SK-N-SH (cell line): ENCODE measurements around the gene ZNF511. TPM values are rescaled to one million over a fixed set of nuclear protein-coding genes. Genes with fewer than 3 reads are reported as not detected.
A peak's percentile ranks its signal among the peaks of the same experiment; 100 is the strongest.

Source experiments
- CTCF ChIA-PET: fragments of 300-600, 350-600 bp; formaldehyde crosslinking; extraction: SDS; loops from one replicate; lab custom pipeline; 2021; lab: Yijun Ruan, JAX
- POLR2A ChIA-PET: fragments of 350-600 bp; sonication (Branson Sonifier 250); formaldehyde crosslinking; extraction: SDS; loops from one replicate; lab custom pipeline; 2020; ENCODE audit warnings: antibody characterized with exemption, inconsistent platforms; lab: Yijun Ruan, JAX
- DNase-seq: peaks from one replicate; pipeline ENCODE4 v3.0.0; 2012
- H2AFZ ChIP-seq: fragments of 200-600 bp; sonication (generic); 2 replicates; pipeline ENCODE4 v1.8.1; 2016; ENCODE audit warnings: antibody characterized with exemption, mild to moderate bottlenecking, low read depth
- H3F3A ChIP-seq: fragments of 200-600 bp; sonication (generic); replicated peaks from 2 replicates; pipeline ENCODE3; 2016; ENCODE audit warnings: antibody characterized with exemption, mild to moderate bottlenecking; ENCODE audit not compliant: insufficient read depth
- H3K27ac ChIP-seq, 2 experiments: fragments of 200-500 bp in 1 of 2; fragments of 200-600 bp in 1 of 2; sonication (Bioruptor generic) in 1 of 2; sonication (generic), shearing (Covaris generic) in 1 of 2; 2 replicates each; pipeline versions ENCODE4 v1.5.1 to v1.6.1; 2014 to 2016; ENCODE audit warnings: low read depth in 2 of 2, inconsistent platforms in 1 of 2, low read length in 1 of 2, mild to moderate bottlenecking in 1 of 2, mixed read lengths in 1 of 2
- H3K27me3 ChIP-seq: fragments of 200-600 bp; sonication (generic), shearing (Covaris generic); 2 replicates; pipeline ENCODE4 v1.6.1; 2016; ENCODE audit warnings: mixed run types; ENCODE audit not compliant: insufficient read depth
- H3K36me3 ChIP-seq, 2 experiments: fragments of 200-500 bp in 1 of 2; fragments of 200-600 bp in 1 of 2; sonication (Bioruptor generic) in 1 of 2; sonication (generic) in 1 of 2; replicated peaks in 1 of 2; 2 replicates each; pipeline versions ENCODE3 to v1.5.1; 2014 to 2016; ENCODE audit warnings: low read length in 1 of 2, mild to moderate bottlenecking in 1 of 2; ENCODE audit not compliant: insufficient read depth in 2 of 2, control insufficient read depth in 1 of 2
- H3K4me1 ChIP-seq, 2 experiments: fragments of 200-500 bp in 1 of 2; fragments of 200-600 bp in 1 of 2; sonication (Bioruptor generic) in 1 of 2; sonication (generic), shearing (Covaris generic) in 1 of 2; 2 replicates each; pipeline versions ENCODE4 v1.5.1 to v1.6.1; 2014 to 2016; ENCODE audit warnings: low read depth in 1 of 2, low read length in 1 of 2, mixed run types in 1 of 2; ENCODE audit not compliant: insufficient read depth in 2 of 2, control insufficient read depth in 1 of 2
- H3K4me2 ChIP-seq: fragments of 200-600 bp; sonication (generic), shearing (Covaris generic); 2 replicates; pipeline ENCODE4 v1.6.1; 2017; ENCODE audit warnings: mixed run types
- H3K4me3 ChIP-seq, 2 experiments: fragments of 200-500 bp in 1 of 2; fragments of 200-600 bp in 1 of 2; sonication (Bioruptor generic) in 1 of 2; sonication (generic), shearing (Covaris generic) in 1 of 2; 2 replicates each; pipeline versions ENCODE4 v1.5.1 to v1.8.1; 2014 to 2016; ENCODE audit warnings: low read depth in 2 of 2, inconsistent platforms in 1 of 2, low read length in 1 of 2, mild to moderate bottlenecking in 1 of 2, mixed read lengths in 1 of 2, moderate library complexity in 1 of 2
- H3K79me2 ChIP-seq: fragments of 200-600 bp; sonication (generic); 2 replicates; pipeline ENCODE4 v1.8.1; 2017; ENCODE audit warnings: mild to moderate bottlenecking; ENCODE audit not compliant: insufficient read depth
- H3K9ac ChIP-seq: fragments of 200-600 bp; sonication (generic); 2 replicates; pipeline ENCODE4 v1.6.1; 2017; ENCODE audit warnings: mixed run types
- H3K9me2 ChIP-seq: fragments of 200-600 bp; sonication (generic); 2 replicates; pipeline ENCODE4 v1.6.1; 2017; ENCODE audit warnings: mixed run types
- H3K9me3 ChIP-seq: fragments of 200-600 bp; sonication (generic); 2 replicates; pipeline ENCODE4 v1.6.1; 2017; ENCODE audit warnings: mixed run types, mild to moderate bottlenecking, moderate library complexity
- H4K20me1 ChIP-seq: fragments of 200-600 bp; sonication (generic); 2 replicates; pipeline ENCODE4 v1.6.1; 2017; ENCODE audit warnings: mild to moderate bottlenecking, mixed run types; ENCODE audit not compliant: insufficient read depth
- CHD2 ChIP-seq: fragments of 150-350 bp; IDR thresholded peaks from 2 replicates; pipeline ENCODE4 v1.6.1; 2018; ENCODE audit warnings: low read length; ENCODE audit not compliant: partially characterized antibody
- ELF1 ChIP-seq: IDR thresholded peaks from 2 replicates; pipeline ENCODE4 v1.4.0; 2012
- EP300 ChIP-seq, 2 experiments: IDR thresholded peaks; 2 replicates each; pipeline versions ENCODE4 v1.4.0 to v1.6.1; 2012; ENCODE audit warnings: borderline replicate concordance in 1 of 2, low read depth in 1 of 2, low read length in 1 of 2
- EZH2phosphoT487 ChIP-seq: fragments of 200-600 bp; sonication (generic); IDR thresholded peaks from 2 replicates; pipeline ENCODE4 v1.6.1; 2017; ENCODE audit warnings: low read depth, mixed run types, mild to moderate bottlenecking, antibody characterized with exemption, moderate library complexity, borderline replicate concordance
- FOSL2 ChIP-seq: IDR thresholded peaks from 2 replicates; pipeline ENCODE4 v1.4.0; 2012; ENCODE audit warnings: low read depth, mild to moderate bottlenecking, moderate library complexity, borderline replicate concordance
- FOXJ3 ChIP-seq: sonication (generic); formaldehyde crosslinking; IDR thresholded peaks from 2 replicates; pipeline ENCODE4 v1.5.1; 2020; ENCODE audit warnings: mild to moderate bottlenecking, missing genetic modification reagents
- FOXM1 ChIP-seq: IDR thresholded peaks from 2 replicates; pipeline ENCODE4 v1.4.0; 2012; ENCODE audit warnings: low read depth, mild to moderate bottlenecking
- GABPA ChIP-seq: IDR thresholded peaks from 2 replicates; pipeline ENCODE4 v1.4.0; 2012; ENCODE audit warnings: low read depth, mild to moderate bottlenecking
- NFIC ChIP-seq: IDR thresholded peaks from 2 replicates; pipeline ENCODE4 v1.4.0; 2012; ENCODE audit warnings: borderline replicate concordance
- NRF1 ChIP-seq: IDR thresholded peaks from 2 replicates; pipeline ENCODE4 v1.6.1; 2012; ENCODE audit warnings: low read depth, mild to moderate bottlenecking, low read length
- RAD21 ChIP-seq: IDR thresholded peaks from 2 replicates; pipeline ENCODE4 v1.6.1; 2012; ENCODE audit warnings: mild to moderate bottlenecking, low read length
- RCOR1 ChIP-seq: fragments of 150-350 bp; IDR thresholded peaks from 2 replicates; pipeline ENCODE4 v1.6.1; 2017; ENCODE audit warnings: antibody characterized with exemption, low read length
- RFX5 ChIP-seq: IDR thresholded peaks from 2 replicates; pipeline ENCODE4 v1.6.1; 2012; ENCODE audit warnings: mild to moderate bottlenecking, improper control_type of control experiment, low read length
- SMC3 ChIP-seq: IDR thresholded peaks from 2 replicates; pipeline ENCODE4 v1.6.1; 2012; ENCODE audit warnings: low read depth, low read length, improper control_type of control experiment
- TCF12 ChIP-seq: IDR thresholded peaks from 2 replicates; pipeline ENCODE4 v1.4.0; 2012
- TEAD4 ChIP-seq: IDR thresholded peaks from 2 replicates; pipeline ENCODE4 v1.4.0; 2012; ENCODE audit warnings: mild to moderate bottlenecking, borderline replicate concordance; ENCODE audit not compliant: insufficient read depth
- YY1 ChIP-seq: IDR thresholded peaks from 2 replicates; pipeline ENCODE4 v1.4.0; 2012; ENCODE audit warnings: low read depth, mild to moderate bottlenecking
- WGBS: methylation state at CpG from one replicate; pipeline ENCODE4 v1.1.6; 2017; ENCODE audit warnings: low lambda C conversion rate; 5-methylcytosine and 5-hydroxymethylcytosine counted together
- polyA plus RNA-seq, 3 experiments: library from polyadenylated mRNA; depleted of rRNA; stranded (reverse); fragments of >200 nt; gene quantifications; 2 replicates each; pipeline ENCODE4 v1.2.3, GENCODE V29; 2012
- TF ChIP-seq, protein P1 (sequence below): IDR thresholded peaks from 2 replicates; pipeline ENCODE4 v1.6.1; 2012; ENCODE audit warnings: mild to moderate bottlenecking, low read depth, low read length, moderate library complexity
- TF ChIP-seq, protein P2 (sequence below): fragments of 200-600 bp; sonication (generic); IDR thresholded peaks from 2 replicates; pipeline ENCODE4 v1.6.1; 2017; ENCODE audit warnings: antibody characterized with exemption, mild to moderate bottlenecking, moderate library complexity
- TF ChIP-seq, protein P3 (sequence below): fragments of 150-350 bp; IDR thresholded peaks from 2 replicates; pipeline ENCODE4 v1.6.1; 2017; ENCODE audit warnings: antibody characterized with exemption, low read length, low read depth, borderline replicate concordance
- TF ChIP-seq, protein P4 (sequence below): fragments of 150-350 bp; IDR thresholded peaks from 2 replicates; pipeline ENCODE4 v1.6.1; 2016; ENCODE audit warnings: mild to moderate bottlenecking, low read depth, low read length
- TF ChIP-seq, protein P5 (sequence below): IDR thresholded peaks from 2 replicates; pipeline ENCODE4 v1.4.0; 2012; ENCODE audit warnings: low read depth
- TF ChIP-seq, protein P6 (sequence below): IDR thresholded peaks from 2 replicates; pipeline ENCODE4 v1.4.0; 2012; ENCODE audit warnings: low read depth, borderline replicate concordance

The ZNF511 gene, protein sequence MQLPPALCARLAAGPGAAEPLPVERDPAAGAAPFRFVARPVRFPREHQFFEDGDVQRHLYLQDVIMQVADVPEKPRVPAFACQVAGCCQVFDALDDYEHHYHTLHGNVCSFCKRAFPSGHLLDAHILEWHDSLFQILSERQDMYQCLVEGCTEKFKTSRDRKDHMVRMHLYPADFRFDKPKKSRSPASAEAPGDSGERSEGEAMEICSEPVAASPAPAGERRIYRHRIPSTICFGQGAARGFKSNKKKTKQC
- 43.5 and 62.3 TPM in 2 replicates for polyA plus RNA-seq (2012; rRNA removed)
- polyA plus RNA-seq (2012; cell fraction: cytosol; rRNA removed), result 33.7 and 40.0 TPM in 2 replicates
- 41.9 and 53.5 TPM in 2 replicates for polyA plus RNA-seq (2012; cell fraction: nucleus; rRNA removed)

DNA sequence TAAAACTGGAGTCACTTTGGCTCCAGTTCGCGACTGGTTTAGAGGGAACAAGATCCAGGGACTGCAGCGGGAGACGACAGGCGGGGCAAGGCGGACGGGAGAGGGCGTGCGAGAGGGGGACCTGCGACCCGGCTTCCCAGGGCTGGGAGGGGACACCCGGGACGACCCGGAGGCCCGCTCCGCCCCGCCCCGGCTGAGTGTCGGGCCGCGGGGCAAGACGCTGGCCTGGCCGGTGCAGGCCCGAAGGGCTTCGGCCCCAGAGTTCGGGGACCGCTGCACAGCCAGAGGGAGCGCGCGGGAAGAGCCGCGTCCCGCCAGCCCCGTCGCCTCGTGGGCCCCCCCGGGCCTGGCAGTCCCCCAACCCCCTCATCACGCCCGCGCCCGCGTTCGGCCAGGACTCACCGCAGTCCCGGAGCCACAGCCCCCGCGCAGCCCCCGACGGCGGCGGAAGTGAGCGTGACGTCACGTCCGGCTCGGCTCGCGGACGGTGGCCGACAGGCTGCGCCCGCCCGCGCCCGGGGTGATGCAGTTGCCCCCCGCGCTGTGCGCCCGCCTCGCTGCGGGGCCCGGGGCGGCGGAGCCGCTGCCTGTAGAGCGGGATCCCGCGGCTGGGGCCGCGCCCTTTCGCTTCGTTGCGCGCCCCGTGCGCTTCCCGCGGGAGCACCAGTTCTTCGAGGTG, at the start of gene ZNF511, which contains the start of gene TUBGCP2:
Gene ZNF511, plus strand, starts transcription at position 494 of the 679 bp plus-strand sequence. Its CDS starts 30 bp downstream, at position 524.
Gene TUBGCP2, minus strand, starts transcription at position 452 of the 679 bp plus-strand sequence. CDS start 5,931 bp downstream, outside the sequence.
- POLR2A ChIA-PET, result interaction anchor here (1.5 kb wide), 1 partner anchor 16 kb away, joined by 5 read pairs; no protein-coding TSS in a partner anchor
- TF ChIP-seq, protein P1, sequence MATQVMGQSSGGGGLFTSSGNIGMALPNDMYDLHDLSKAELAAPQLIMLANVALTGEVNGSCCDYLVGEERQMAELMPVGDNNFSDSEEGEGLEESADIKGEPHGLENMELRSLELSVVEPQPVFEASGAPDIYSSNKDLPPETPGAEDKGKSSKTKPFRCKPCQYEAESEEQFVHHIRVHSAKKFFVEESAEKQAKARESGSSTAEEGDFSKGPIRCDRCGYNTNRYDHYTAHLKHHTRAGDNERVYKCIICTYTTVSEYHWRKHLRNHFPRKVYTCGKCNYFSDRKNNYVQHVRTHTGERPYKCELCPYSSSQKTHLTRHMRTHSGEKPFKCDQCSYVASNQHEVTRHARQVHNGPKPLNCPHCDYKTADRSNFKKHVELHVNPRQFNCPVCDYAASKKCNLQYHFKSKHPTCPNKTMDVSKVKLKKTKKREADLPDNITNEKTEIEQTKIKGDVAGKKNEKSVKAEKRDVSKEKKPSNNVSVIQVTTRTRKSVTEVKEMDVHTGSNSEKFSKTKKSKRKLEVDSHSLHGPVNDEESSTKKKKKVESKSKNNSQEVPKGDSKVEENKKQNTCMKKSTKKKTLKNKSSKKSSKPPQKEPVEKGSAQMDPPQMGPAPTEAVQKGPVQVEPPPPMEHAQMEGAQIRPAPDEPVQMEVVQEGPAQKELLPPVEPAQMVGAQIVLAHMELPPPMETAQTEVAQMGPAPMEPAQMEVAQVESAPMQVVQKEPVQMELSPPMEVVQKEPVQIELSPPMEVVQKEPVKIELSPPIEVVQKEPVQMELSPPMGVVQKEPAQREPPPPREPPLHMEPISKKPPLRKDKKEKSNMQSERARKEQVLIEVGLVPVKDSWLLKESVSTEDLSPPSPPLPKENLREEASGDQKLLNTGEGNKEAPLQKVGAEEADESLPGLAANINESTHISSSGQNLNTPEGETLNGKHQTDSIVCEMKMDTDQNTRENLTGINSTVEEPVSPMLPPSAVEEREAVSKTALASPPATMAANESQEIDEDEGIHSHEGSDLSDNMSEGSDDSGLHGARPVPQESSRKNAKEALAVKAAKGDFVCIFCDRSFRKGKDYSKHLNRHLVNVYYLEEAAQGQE, result no peak
- TF ChIP-seq YY1 (no peak), TCF12 (no peak), ELF1 (no peak), RCOR1 (no peak), NRF1 (peak; percentile 45; the same call in 1 of the 2 replicates), NFIC (no peak), FOSL2 (no peak), FOXM1 (no peak), EZH2phosphoT487 (no peak), SMC3 (no peak), RFX5 (no peak), RAD21 (no peak), CHD2 (no peak), TEAD4 (no peak), FOXJ3 (CRISPR knock-in tag) (no peak), GABPA (peak; percentile 86), EP300 (IDR thresholded peaks at IDR 0.05; ENCODE audit: borderline replicate concordance in 1 of 2, low read depth in 1 of 2, low read length in 1 of 2) (no peak; a peak in 1 of 4 replicates)
- TF ChIP-seq, protein P2, sequence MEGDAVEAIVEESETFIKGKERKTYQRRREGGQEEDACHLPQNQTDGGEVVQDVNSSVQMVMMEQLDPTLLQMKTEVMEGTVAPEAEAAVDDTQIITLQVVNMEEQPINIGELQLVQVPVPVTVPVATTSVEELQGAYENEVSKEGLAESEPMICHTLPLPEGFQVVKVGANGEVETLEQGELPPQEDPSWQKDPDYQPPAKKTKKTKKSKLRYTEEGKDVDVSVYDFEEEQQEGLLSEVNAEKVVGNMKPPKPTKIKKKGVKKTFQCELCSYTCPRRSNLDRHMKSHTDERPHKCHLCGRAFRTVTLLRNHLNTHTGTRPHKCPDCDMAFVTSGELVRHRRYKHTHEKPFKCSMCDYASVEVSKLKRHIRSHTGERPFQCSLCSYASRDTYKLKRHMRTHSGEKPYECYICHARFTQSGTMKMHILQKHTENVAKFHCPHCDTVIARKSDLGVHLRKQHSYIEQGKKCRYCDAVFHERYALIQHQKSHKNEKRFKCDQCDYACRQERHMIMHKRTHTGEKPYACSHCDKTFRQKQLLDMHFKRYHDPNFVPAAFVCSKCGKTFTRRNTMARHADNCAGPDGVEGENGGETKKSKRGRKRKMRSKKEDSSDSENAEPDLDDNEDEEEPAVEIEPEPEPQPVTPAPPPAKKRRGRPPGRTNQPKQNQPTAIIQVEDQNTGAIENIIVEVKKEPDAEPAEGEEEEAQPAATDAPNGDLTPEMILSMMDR, result no peak
- TF ChIP-seq, protein P3, sequence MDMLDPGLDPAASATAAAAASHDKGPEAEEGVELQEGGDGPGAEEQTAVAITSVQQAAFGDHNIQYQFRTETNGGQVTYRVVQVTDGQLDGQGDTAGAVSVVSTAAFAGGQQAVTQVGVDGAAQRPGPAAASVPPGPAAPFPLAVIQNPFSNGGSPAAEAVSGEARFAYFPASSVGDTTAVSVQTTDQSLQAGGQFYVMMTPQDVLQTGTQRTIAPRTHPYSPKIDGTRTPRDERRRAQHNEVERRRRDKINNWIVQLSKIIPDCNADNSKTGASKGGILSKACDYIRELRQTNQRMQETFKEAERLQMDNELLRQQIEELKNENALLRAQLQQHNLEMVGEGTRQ, result no peak
- TF ChIP-seq, protein P4, sequence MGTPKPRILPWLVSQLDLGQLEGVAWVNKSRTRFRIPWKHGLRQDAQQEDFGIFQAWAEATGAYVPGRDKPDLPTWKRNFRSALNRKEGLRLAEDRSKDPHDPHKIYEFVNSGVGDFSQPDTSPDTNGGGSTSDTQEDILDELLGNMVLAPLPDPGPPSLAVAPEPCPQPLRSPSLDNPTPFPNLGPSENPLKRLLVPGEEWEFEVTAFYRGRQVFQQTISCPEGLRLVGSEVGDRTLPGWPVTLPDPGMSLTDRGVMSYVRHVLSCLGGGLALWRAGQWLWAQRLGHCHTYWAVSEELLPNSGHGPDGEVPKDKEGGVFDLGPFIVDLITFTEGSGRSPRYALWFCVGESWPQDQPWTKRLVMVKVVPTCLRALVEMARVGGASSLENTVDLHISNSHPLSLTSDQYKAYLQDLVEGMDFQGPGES, result no peak
- TF ChIP-seq, protein P5, sequence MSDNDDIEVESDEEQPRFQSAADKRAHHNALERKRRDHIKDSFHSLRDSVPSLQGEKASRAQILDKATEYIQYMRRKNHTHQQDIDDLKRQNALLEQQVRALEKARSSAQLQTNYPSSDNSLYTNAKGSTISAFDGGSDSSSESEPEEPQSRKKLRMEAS, result peak; percentile 30; the same call in 1 of the 2 replicates
- TF ChIP-seq, protein P6, sequence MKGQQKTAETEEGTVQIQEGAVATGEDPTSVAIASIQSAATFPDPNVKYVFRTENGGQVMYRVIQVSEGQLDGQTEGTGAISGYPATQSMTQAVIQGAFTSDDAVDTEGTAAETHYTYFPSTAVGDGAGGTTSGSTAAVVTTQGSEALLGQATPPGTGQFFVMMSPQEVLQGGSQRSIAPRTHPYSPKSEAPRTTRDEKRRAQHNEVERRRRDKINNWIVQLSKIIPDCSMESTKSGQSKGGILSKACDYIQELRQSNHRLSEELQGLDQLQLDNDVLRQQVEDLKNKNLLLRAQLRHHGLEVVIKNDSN, result no peak

More for the DNA sequence above, at the start of gene ZNF511, which contains the start of gene TUBGCP2:
- H3K4me3 ChIP-seq, result peak within 1 kb of the TSS; percentile 97 to 98
- H3K4me2 ChIP-seq, result peak within 1 kb of the TSS; percentile 96
- 2% methylated on average over 17 of the region's 89 CpGs for WGBS
- peaks cover 13% of the 10 kb centered on the region for H3F3A ChIP-seq
- H3K9ac ChIP-seq, result peak within 1 kb of the TSS; percentile 94
- H3K27ac ChIP-seq, result peak within 1 kb of the TSS; percentile 93 to 97
- peaks cover 49% of the 10 kb centered on the region for H4K20me1 ChIP-seq
- H2AFZ ChIP-seq, result peak within 1 kb of the TSS; percentile 92
- H3K79me2 ChIP-seq, result peaks cover 54% of the 10 kb centered on the region
- no peaks in the 10 kb centered on the region for H3K9me2 ChIP-seq
- H3K4me1 ChIP-seq, result peaks cover 8 to 16% of the 10 kb centered on the region in 2 experiments; a peak in 2 of 4 replicates
- CTCF ChIA-PET, result interaction anchor here (0.8 to 4.3 kb wide), 16 partner anchors 10 to 573 kb away, joined by 3 to 24 read pairs (median 4); partner anchors contain the start of gene ADAM8
- no peaks in the 10 kb centered on the region for H3K27me3 ChIP-seq
- DNase-seq, result peak; percentile 95
- peaks cover 11 to 26% of the 10 kb centered on the region in 2 experiments for H3K36me3 ChIP-seq
- no peaks in the 10 kb centered on the region for H3K9me3 ChIP-seq
